Lower lobe of right lung (tissue), 2 donors: ENCODE data around the gene NBAS. TPM values are rescaled to one million over a fixed set of nuclear protein-coding genes. Genes with fewer than 3 reads are reported as not detected.

ENCODE experiments used
- ATAC-seq, 2 donors: fragments of 200-7000 bp; cut with Tn5 transposase; one replicate each; pipeline ENCODE4 v1.9.1; 2020 to 2022; ENCODE audit warnings: mild to moderate bottlenecking in 2 of 2, moderate library complexity in 2 of 2
- DNase-seq: peaks from one replicate; pipeline ENCODE4 v3.0.0-alpha.2; 2020
- H3K27ac ChIP-seq: fragments of 200-600 bp; one replicate; pipeline ENCODE4 v1.8.0; 2022
- H3K27me3 ChIP-seq: fragments of 200-600 bp; one replicate; pipeline ENCODE4 v1.8.0; 2022; ENCODE audit warnings: low read depth
- H3K36me3 ChIP-seq: fragments of 200-600 bp; one replicate; pipeline ENCODE4 v1.8.0; 2022; ENCODE audit warnings: mild to moderate bottlenecking
- H3K4me1 ChIP-seq: fragments of 200-600 bp; one replicate; pipeline ENCODE4 v1.8.0; 2022
- H3K4me3 ChIP-seq: fragments of 200-600 bp; one replicate; pipeline ENCODE4 v1.8.0; 2022; ENCODE audit warnings: mild to moderate bottlenecking
- H3K9me3 ChIP-seq: fragments of 200-600 bp; one replicate; pipeline ENCODE4 v1.8.0; 2022
- intact Hi-C: fragments of 100-400 bp; cut with DNase I; formaldehyde crosslinking; loops from one replicate; pipeline ENCODE4 v1.11.0; 2022
- total RNA-seq: library from RNA; stranded (reverse); fragmentation: NEBNext Ultra II Directional; extraction: Animal tissue kit (Norgen Biotek cat#: 25700); gene quantifications from one replicate; pipeline ENCODE4 v1.2.1, GENCODE V29; 2021
- TF ChIP-seq, protein P1 (sequence below): fragments of 200-600 bp; IDR thresholded peaks from one replicate; pipeline ENCODE4 v1.8.0; 2022; ENCODE audit warnings: antibody characterized with exemption, mild to moderate bottlenecking
- donor health status: DM: no; HTN: yes; CAD: no; lungs with severe emphysema.

NBAS gene
- total RNA-seq, 1 donor from 2014 or later: 42.4 TPM

GRCh38 chr2:15200581-15200980, 360.6 kb downstream of the NBAS start:
- H3K9me3 ChIP-seq: no peaks in the 10 kb centered on the region
- TF ChIP-seq, protein P1, sequence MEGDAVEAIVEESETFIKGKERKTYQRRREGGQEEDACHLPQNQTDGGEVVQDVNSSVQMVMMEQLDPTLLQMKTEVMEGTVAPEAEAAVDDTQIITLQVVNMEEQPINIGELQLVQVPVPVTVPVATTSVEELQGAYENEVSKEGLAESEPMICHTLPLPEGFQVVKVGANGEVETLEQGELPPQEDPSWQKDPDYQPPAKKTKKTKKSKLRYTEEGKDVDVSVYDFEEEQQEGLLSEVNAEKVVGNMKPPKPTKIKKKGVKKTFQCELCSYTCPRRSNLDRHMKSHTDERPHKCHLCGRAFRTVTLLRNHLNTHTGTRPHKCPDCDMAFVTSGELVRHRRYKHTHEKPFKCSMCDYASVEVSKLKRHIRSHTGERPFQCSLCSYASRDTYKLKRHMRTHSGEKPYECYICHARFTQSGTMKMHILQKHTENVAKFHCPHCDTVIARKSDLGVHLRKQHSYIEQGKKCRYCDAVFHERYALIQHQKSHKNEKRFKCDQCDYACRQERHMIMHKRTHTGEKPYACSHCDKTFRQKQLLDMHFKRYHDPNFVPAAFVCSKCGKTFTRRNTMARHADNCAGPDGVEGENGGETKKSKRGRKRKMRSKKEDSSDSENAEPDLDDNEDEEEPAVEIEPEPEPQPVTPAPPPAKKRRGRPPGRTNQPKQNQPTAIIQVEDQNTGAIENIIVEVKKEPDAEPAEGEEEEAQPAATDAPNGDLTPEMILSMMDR: no peak
- no peak overlapping the region for H3K4me3 ChIP-seq
- H3K36me3 ChIP-seq: no peaks in the 10 kb centered on the region
- intact Hi-C loops: no loop called here
- H3K27me3 ChIP-seq: no peaks in the 10 kb centered on the region
- no peak for ATAC-seq
- H3K4me1 ChIP-seq: peaks cover 3% of the 10 kb centered on the region
- no peak for DNase-seq
- H3K27ac ChIP-seq: no peak overlapping the region

DNA sequence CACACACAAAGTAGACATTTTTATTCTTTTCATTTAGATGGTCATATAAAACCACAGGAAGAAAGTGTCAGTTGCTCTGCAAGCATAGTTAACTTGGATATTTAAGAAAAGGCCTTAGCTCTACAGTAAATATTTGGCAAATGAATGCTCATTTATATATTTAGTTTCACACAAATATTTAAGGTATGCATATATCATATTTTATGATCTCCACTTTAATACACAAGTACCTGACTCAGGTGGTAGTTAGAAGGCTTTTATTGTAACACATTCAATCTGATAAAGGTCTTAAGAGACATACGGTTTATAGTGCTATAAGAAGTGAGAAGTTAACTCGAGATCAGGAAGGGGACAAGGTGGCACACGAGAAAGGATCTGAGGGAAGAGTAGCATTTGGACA, 363.1 kb downstream of the NBAS start:
- DNase-seq: no peak
- Histone ChIP-seq H3K27ac (no peak overlapping the region), H3K9me3 (no peaks in the 10 kb centered on the region), H3K4me3 (no peak overlapping the region), H3K27me3 (no peaks in the 10 kb centered on the region), H3K4me1 (peaks cover 3% of the 10 kb centered on the region), H3K36me3 (no peaks in the 10 kb centered on the region)
- ATAC-seq: no peak
- intact Hi-C loops: no loop called here
- TF ChIP-seq, protein P1: no peak

DNA sequence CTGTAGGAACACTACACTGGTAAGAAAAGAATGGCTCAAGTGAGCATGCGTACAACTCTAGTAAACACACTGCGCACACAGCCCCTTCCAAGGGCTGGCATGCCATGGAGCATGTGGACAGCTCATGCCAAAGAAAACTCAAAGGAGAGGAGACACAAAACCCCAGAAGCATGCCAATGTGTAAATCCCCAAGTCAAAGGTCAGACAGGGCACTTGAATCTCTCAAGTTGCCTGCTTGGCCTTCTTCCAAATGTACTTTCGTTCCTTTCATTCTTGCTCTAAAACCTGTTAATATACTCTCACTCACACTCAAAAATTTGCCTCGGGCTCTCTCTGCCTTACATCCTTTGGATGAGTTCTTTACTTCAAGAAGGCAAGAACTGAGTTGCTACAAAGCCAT, 365.3 kb downstream of the NBAS start:
- Histone ChIP-seq H3K9me3 (no peaks in the 10 kb centered on the region), H3K4me1 (no peaks in the 10 kb centered on the region), H3K4me3 (no peak overlapping the region), H3K27me3 (no peaks in the 10 kb centered on the region), H3K27ac (no peak overlapping the region), H3K36me3 (no peaks in the 10 kb centered on the region)
- ATAC-seq: peak; percentile 51 to 68
- DNase-seq: no peak
- intact Hi-C loops: no loop called here
- TF ChIP-seq, protein P1: no peak

DNA sequence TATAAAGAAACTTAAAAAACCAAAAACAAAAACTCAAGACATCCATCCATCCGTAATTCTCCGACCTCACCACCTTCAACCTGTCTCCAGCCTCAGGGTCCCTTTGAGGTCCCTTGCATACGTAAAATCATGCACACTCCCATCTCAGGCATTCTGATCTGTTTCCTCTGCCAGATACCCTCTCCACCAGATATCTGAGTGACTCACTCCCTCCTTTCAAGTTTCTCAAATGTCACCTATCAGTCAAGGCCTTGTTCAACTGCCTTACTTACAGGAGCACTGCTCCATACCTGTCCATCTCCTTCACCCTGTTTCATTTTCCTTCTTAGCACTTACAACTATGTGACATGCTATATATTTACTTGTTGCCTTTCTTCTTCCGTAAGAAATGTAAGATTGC, 369.3 kb downstream of the NBAS start:
- DNase-seq: no peak
- intact Hi-C loops: no loop called here
- TF ChIP-seq, protein P1: no peak

DNA sequence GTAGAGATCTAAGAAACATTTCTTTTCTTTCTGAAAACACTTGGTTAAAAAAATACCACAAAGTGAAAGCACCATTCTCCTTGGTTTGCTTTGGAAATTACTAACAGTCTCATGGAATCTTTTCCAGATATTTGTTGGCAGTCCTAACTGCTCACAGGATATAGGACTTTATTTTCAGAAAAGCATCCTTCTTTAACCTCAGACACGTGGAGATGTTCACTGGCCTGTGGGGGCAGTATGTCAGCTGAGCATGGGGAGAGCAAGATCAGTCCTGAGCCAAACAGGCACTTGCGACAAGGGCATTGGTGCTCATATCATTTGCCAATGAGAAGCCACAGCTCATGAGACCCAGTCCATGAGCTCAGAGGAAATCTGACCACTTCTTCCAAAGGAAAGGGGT, 371.9 kb downstream of the NBAS start:
- H3K9me3 ChIP-seq: no peaks in the 10 kb centered on the region
- intact Hi-C loops: no loop called here
- DNase-seq: no peak
- H3K27me3 ChIP-seq: no peaks in the 10 kb centered on the region
- no peaks in the 10 kb centered on the region for H3K4me1 ChIP-seq
- TF ChIP-seq, protein P1: no peak
- peaks cover 18% of the 10 kb centered on the region for H3K36me3 ChIP-seq
- no peak overlapping the region for H3K4me3 ChIP-seq
- no peak for ATAC-seq
- H3K27ac ChIP-seq: no peak overlapping the region

More for the DNA sequence above, 369.3 kb downstream of the NBAS start:
- Histone ChIP-seq H3K9me3 (no peaks in the 10 kb centered on the region), H3K27ac (no peak overlapping the region), H3K27me3 (no peaks in the 10 kb centered on the region), H3K4me3 (no peak overlapping the region), H3K4me1 (no peaks in the 10 kb centered on the region), H3K36me3 (peaks cover 12% of the 10 kb centered on the region)
- no peak for ATAC-seq

DNA sequence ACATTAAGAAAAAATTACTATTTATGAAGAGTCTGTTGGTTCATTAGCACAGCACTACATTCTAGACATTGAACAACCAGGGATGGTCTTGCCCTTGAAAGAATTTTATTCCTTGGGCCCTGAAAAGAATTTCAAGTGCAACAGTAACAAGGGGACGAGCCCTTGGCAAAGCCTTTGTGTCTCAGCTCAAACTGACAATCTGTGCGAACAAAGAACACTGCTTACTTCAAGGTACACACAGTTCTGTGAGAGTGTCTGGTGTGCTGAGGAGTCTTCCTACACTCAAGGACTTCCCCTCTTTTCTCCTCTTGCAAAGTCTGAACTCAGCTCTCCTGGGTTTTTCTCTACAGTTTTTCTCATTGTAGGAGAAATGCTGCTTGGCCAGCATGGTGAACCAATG, 373.4 kb downstream of the NBAS start:
- H3K4me1 ChIP-seq: no peaks in the 10 kb centered on the region
- DNase-seq (no peak), ATAC-seq (no peak)
- TF ChIP-seq, protein P1: no peak
- H3K27me3 ChIP-seq: no peaks in the 10 kb centered on the region
- no peaks in the 10 kb centered on the region for H3K9me3 ChIP-seq
- no peak overlapping the region for H3K27ac ChIP-seq
- H3K4me3 ChIP-seq: no peak overlapping the region
- intact Hi-C loops: no loop called here
- H3K36me3 ChIP-seq: peaks cover 18% of the 10 kb centered on the region
